Gastroesophageal sphincter (tissue), 2 donors: ENCODE results near the gene KIFC1.

Source experiments
- POLR2A ChIP-seq, 2 donors: fragments of 450-650 bp; IDR thresholded peaks; one replicate each; pipeline ENCODE4 v1.6.1; 2017; ENCODE audit warnings: antibody characterized with exemption in 2 of 2, mild to moderate bottlenecking in 2 of 2, moderate library complexity in 1 of 2
- POLR2AphosphoS5 ChIP-seq: sonication (generic); formaldehyde crosslinking; IDR thresholded peaks from one replicate; pipeline ENCODE4 v1.6.1; 2017; ENCODE audit warnings: antibody characterized with exemption

- no peak for TF ChIP-seq POLR2AphosphoS5
- TF ChIP-seq POLR2A (IDR thresholded peaks at IDR 0.05): no peak
These were observed 35.2 kb downstream of the KIFC1 start for GRCh38 chr6:33426590-33427511.
